HEK293 (cell line): Measurements from ENCODE around the gene RELT.

ENCODE experiments used
- ATF2 ChIP-seq: fragments of 450-650 bp; formaldehyde crosslinking; IDR thresholded peaks from 2 replicates; pipeline ENCODE4 v1.5.1; 2016; ENCODE audit warnings: missing biosample characterization, missing genetic modification characterization, low read depth
- CTCF ChIP-seq: fragments of 450-650 bp; formaldehyde crosslinking; IDR thresholded peaks from 2 replicates; pipeline ENCODE4 v1.5.1; 2016; ENCODE audit warnings: missing biosample characterization, missing genetic modification characterization
- GLI2 ChIP-seq: fragments of 450-650 bp; formaldehyde crosslinking; IDR thresholded peaks from 2 replicates; pipeline ENCODE4; 2017; ENCODE audit warnings: missing biosample characterization, missing genetic modification characterization, low read depth, borderline replicate concordance
- KLF9 ChIP-seq: fragments of 450-650 bp; formaldehyde crosslinking; IDR thresholded peaks from 2 replicates; pipeline ENCODE4 v1.5.1; 2016; ENCODE audit warnings: missing biosample characterization, missing genetic modification characterization, low read depth
- PRDM6 ChIP-seq: fragments of 450-650 bp; formaldehyde crosslinking; IDR thresholded peaks from 2 replicates; pipeline ENCODE4 v1.5.1; 2017; ENCODE audit warnings: missing biosample characterization, missing genetic modification characterization
- SETDB1 ChIP-seq: IDR thresholded peaks from one replicate; pipeline ENCODE4 v1.6.1; 2017; ENCODE audit warnings: mild to moderate bottlenecking, low read length, moderate library complexity, mixed read lengths; ENCODE audit not compliant: insufficient read length
- ZNF311 ChIP-seq: fragments of 450-650 bp; formaldehyde crosslinking; IDR thresholded peaks from 2 replicates; pipeline ENCODE4 v1.5.1; 2017; ENCODE audit warnings: missing biosample characterization, missing genetic modification characterization, borderline replicate concordance
- ZNF416 ChIP-seq: fragments of 450-650 bp; formaldehyde crosslinking; IDR thresholded peaks from 2 replicates; pipeline ENCODE4 v1.5.1; 2016; ENCODE audit warnings: missing biosample characterization, missing genetic modification characterization
- ZNF473 ChIP-seq: fragments of 450-650 bp; formaldehyde crosslinking; IDR thresholded peaks from 2 replicates; pipeline ENCODE4 v1.5.1; 2017; ENCODE audit warnings: missing biosample characterization, missing genetic modification characterization
- ZNF670 ChIP-seq: fragments of 450-650 bp; formaldehyde crosslinking; IDR thresholded peaks from 2 replicates; pipeline ENCODE4 v1.5.1; 2016; ENCODE audit warnings: missing biosample characterization, missing genetic modification characterization, low read depth
- ZNF791 ChIP-seq: fragments of 450-650 bp; formaldehyde crosslinking; IDR thresholded peaks from 2 replicates; pipeline ENCODE4 v1.5.1; 2016; ENCODE audit warnings: missing biosample characterization, missing genetic modification characterization
- ZNF792 ChIP-seq: fragments of 450-650 bp; formaldehyde crosslinking; IDR thresholded peaks from 2 replicates; pipeline ENCODE4 v1.5.1; 2016; ENCODE audit warnings: missing biosample characterization, missing genetic modification characterization

GRCh38 chr11:73365352-73366264, 10.6 kb upstream of the RELT start:
- TF ChIP-seq ZNF670 (tag by site-specific recombination) = no peak
- TF ChIP-seq CTCF = no peak
- no peak for TF ChIP-seq ZNF473 (tag by site-specific recombination)
- TF ChIP-seq SETDB1 = no peak
- no peak for TF ChIP-seq ZNF311 (tag by site-specific recombination)
- TF ChIP-seq PRDM6 = no peak
- no peak for TF ChIP-seq KLF9 (tag by site-specific recombination)
- TF ChIP-seq ATF2 (tag by site-specific recombination) = no peak
- no peak for TF ChIP-seq GLI2
- TF ChIP-seq ZNF791 = no peak
- no peak for TF ChIP-seq ZNF416 (tag by site-specific recombination)
- TF ChIP-seq ZNF792 (tag by site-specific recombination) = no peak
